ENCODE measurements around the gene PIK3R3. TPM values are rescaled to one million over a fixed set of nuclear protein-coding genes. Genes with fewer than 3 reads are reported as not detected.
"Not testable (repeated sequence)": the region's sequence is repeated elsewhere in the genome, so short reads cannot be mapped to it uniquely, and the experiment has no call there.

PIK3R3 gene
- total RNA-seq, 1 experiment from 2014 or later: 12.4 TPM

- H2BK5ac ChIP-seq (ENCODE audit: insufficient read length, low read length): no peak overlapping the region
- Mint-ChIP-seq H3K4me1 (no peaks in the 10 kb centered on the region), H3K27me3 (ENCODE audit: low read depth) (no peaks in the 10 kb centered on the region), H3K36me3 (ENCODE audit: insufficient read depth in 1 of 3, low read depth in 3 of 3) (peaks cover 4 to 5% (median 4%) of the 10 kb centered on the region in 3 experiments), H3K27ac (no peak overlapping the region), H3K4me3 (no peak overlapping the region), H3K9me3 (peaks cover 4 to 6% of the 10 kb centered on the region in 2 experiments; a peak in 3 of 5 replicates)
- H3K18ac ChIP-seq (ENCODE audit: insufficient read length, low read depth, low read length): no peak overlapping the region
- no peak overlapping the region for H3T11ph ChIP-seq (ENCODE audit: low read length)
- no peak overlapping the region for H4K8ac ChIP-seq (replicated peaks; ENCODE audit: insufficient read length, low read depth, low read length)
- no peaks in the 10 kb centered on the region for H4K20me1 ChIP-seq (ENCODE audit: control insufficient read depth, insufficient read depth, insufficient read length)
- H3K27ac ChIP-seq (ENCODE audit: insufficient read length, low read depth, low read length): no peak overlapping the region
- H3K79me2 ChIP-seq (ENCODE audit: insufficient read depth, low read length): no peaks in the 10 kb centered on the region
- no peak for TF ChIP-seq CTCF (conservative IDR thresholded peaks at IDR 0.05)
- no peaks in the 10 kb centered on the region for H3K9me3 ChIP-seq (ENCODE audit: control insufficient read depth, low read depth, low read length)
- no peak overlapping the region for H2BK120ac ChIP-seq (ENCODE audit: low read depth, low read length, poor library complexity, severe bottlenecking)
- no peak overlapping the region for H2AFZ ChIP-seq (ENCODE audit: low read length)
- no peak for DNase-seq
- WGBS (ENCODE audit: extremely low coverage, insufficient read length, low lambda C conversion rate): no CpG with 5 or more reads among the region's 4 CpGs
- H2BK12ac ChIP-seq (ENCODE audit: insufficient read length, low read depth, low read length): no peak overlapping the region
- H2BK15ac ChIP-seq (ENCODE audit: low read depth, low read length): no peak overlapping the region
- no peak overlapping the region for H4K91ac ChIP-seq (ENCODE audit: insufficient read length, low read depth, low read length)
- no peak overlapping the region for H3K56ac ChIP-seq (ENCODE audit: insufficient read length, low read depth, low read length)
- no peaks in the 10 kb centered on the region for H3K23me2 ChIP-seq (ENCODE audit: insufficient read length, low read depth, low read length, poor library complexity, severe bottlenecking)
- no peak overlapping the region for H3K23ac ChIP-seq (ENCODE audit: insufficient read length, low read depth, low read length)
- H3K14ac ChIP-seq (ENCODE audit: insufficient read depth, low read length): no peak overlapping the region
- H2AK5ac ChIP-seq (ENCODE audit: insufficient read length, low read length): no peak overlapping the region
- no peak overlapping the region for H4K5ac ChIP-seq (ENCODE audit: insufficient read length, low read depth, low read length)
- no peak overlapping the region for H3K4ac ChIP-seq (ENCODE audit: low read depth, low read length)
- H2BK20ac ChIP-seq (ENCODE audit: low read depth, low read length, poor library complexity, severe bottlenecking): no peak overlapping the region
- no peaks in the 10 kb centered on the region for H3K79me1 ChIP-seq (ENCODE audit: insufficient read depth, low read depth, low read length, poor library complexity, severe bottlenecking)
- H3K27me3 ChIP-seq (ENCODE audit: insufficient read depth, low read length): no peaks in the 10 kb centered on the region
- H3K4me1 ChIP-seq (ENCODE audit: insufficient read depth, low read length): no peaks in the 10 kb centered on the region
- no peak overlapping the region for H3K9ac ChIP-seq (ENCODE audit: extremely low read depth, insufficient read length, low read length)
- H3K4me2 ChIP-seq (ENCODE audit: insufficient read depth, insufficient read length, low read length): no peak overlapping the region
Observed at GRCh38 chr1:46094471-46095005, 37.9 kb downstream of the PIK3R3 start.

- H3K9me3 ChIP-seq (ENCODE audit: control insufficient read depth, low read depth, low read length); H3K9ac ChIP-seq (ENCODE audit: extremely low read depth, insufficient read length, low read length); H3K4me3 Mint-ChIP-seq; H3K9me3 Mint-ChIP-seq; H3K18ac ChIP-seq (ENCODE audit: insufficient read length, low read depth, low read length); H2AK5ac ChIP-seq (ENCODE audit: insufficient read length, low read length); H4K8ac ChIP-seq (replicated peaks; ENCODE audit: insufficient read length, low read depth, low read length); H3K4ac ChIP-seq (ENCODE audit: low read depth, low read length); H3T11ph ChIP-seq (ENCODE audit: low read length); H2AFZ ChIP-seq (ENCODE audit: low read length); H3K36me3 Mint-ChIP-seq (ENCODE audit: insufficient read depth in 1 of 3, low read depth in 3 of 3); H3K79me2 ChIP-seq (ENCODE audit: insufficient read depth, low read length); H2BK12ac ChIP-seq (ENCODE audit: insufficient read length, low read depth, low read length); H3K27ac Mint-ChIP-seq; H4K20me1 ChIP-seq (ENCODE audit: control insufficient read depth, insufficient read depth, insufficient read length); H3K23ac ChIP-seq (ENCODE audit: insufficient read length, low read depth, low read length); H3K79me1 ChIP-seq (ENCODE audit: insufficient read depth, low read depth, low read length, poor library complexity, severe bottlenecking); H2BK20ac ChIP-seq (ENCODE audit: low read depth, low read length, poor library complexity, severe bottlenecking); H2BK120ac ChIP-seq (ENCODE audit: low read depth, low read length, poor library complexity, severe bottlenecking); H3K14ac ChIP-seq (ENCODE audit: insufficient read depth, low read length); H4K91ac ChIP-seq (ENCODE audit: insufficient read length, low read depth, low read length); H2BK5ac ChIP-seq (ENCODE audit: insufficient read length, low read length); H4K5ac ChIP-seq (ENCODE audit: insufficient read length, low read depth, low read length); H3K4me2 ChIP-seq (ENCODE audit: insufficient read depth, insufficient read length, low read length); DNase-seq; H3K4me1 Mint-ChIP-seq; H2BK15ac ChIP-seq (ENCODE audit: low read depth, low read length); H3K56ac ChIP-seq (ENCODE audit: insufficient read length, low read depth, low read length); H3K27ac ChIP-seq (ENCODE audit: insufficient read length, low read depth, low read length); H3K23me2 ChIP-seq (ENCODE audit: insufficient read length, low read depth, low read length, poor library complexity, severe bottlenecking); H3K27me3 Mint-ChIP-seq (ENCODE audit: low read depth); H3K27me3 ChIP-seq (ENCODE audit: insufficient read depth, low read length); H3K4me1 ChIP-seq (ENCODE audit: insufficient read depth, low read length): not testable (repeated sequence)
- WGBS (ENCODE audit: extremely low coverage, insufficient read length, low lambda C conversion rate): no CpG with 5 or more reads among the region's 4 CpGs
Observed at GRCh38 chr1:46093832-46094231, 38.6 kb downstream of the PIK3R3 start.

Data from H9 (cell line).